ENCODE results near the gene FTO.

FTO gene

GRCh38 chr16:53999841-54000240, 295.9 kb downstream of the FTO start:
- Histone ChIP-seq H3K4me1 (ENCODE audit: insufficient read depth, low read length) (no peaks in the 10 kb centered on the region), H3K27ac (ENCODE audit: low read depth, low read length) (no peak overlapping the region)

GRCh38 chr16:54000361-54000760, 296.4 kb downstream of the FTO start:
- no peaks in the 10 kb centered on the region for H3K36me3 ChIP-seq (ENCODE audit: insufficient read depth, low read length)
- H3K9me3 ChIP-seq (ENCODE audit: low read length), result no peaks in the 10 kb centered on the region
- H3K27me3 ChIP-seq (ENCODE audit: control insufficient read depth in 1 of 2, insufficient read depth in 2 of 2, low read length in 2 of 2), result no peaks in the 10 kb centered on the region
- H3K27ac ChIP-seq (ENCODE audit: low read depth, low read length), result no peak overlapping the region
- H3K4me3 ChIP-seq (ENCODE audit: low read depth in 1 of 2, low read length in 2 of 2), result no peak overlapping the region
- no peaks in the 10 kb centered on the region for H3K4me1 ChIP-seq (ENCODE audit: insufficient read depth, low read length)
- H3K9ac ChIP-seq (ENCODE audit: low read length), result no peak overlapping the region

More at GRCh38 chr16:53999841-54000240, 295.9 kb downstream of the FTO start:
- Histone ChIP-seq H3K9ac (ENCODE audit: low read length) (no peak overlapping the region), H3K36me3 (ENCODE audit: insufficient read depth, low read length) (no peaks in the 10 kb centered on the region), H3K4me3 (ENCODE audit: low read depth in 1 of 2, low read length in 2 of 2) (no peak overlapping the region), H3K9me3 (ENCODE audit: low read length) (no peaks in the 10 kb centered on the region), H3K27me3 (ENCODE audit: control insufficient read depth in 1 of 2, insufficient read depth in 2 of 2, low read length in 2 of 2) (no peaks in the 10 kb centered on the region)

GRCh38 chr16:54006693-54007092, 302.7 kb downstream of the FTO start:
- H3K4me3 ChIP-seq (ENCODE audit: low read depth in 1 of 2, low read length in 2 of 2), result no peak overlapping the region
- H3K27ac ChIP-seq (ENCODE audit: low read depth, low read length), result no peak overlapping the region
- H3K4me1 ChIP-seq (ENCODE audit: insufficient read depth, low read length), result no peaks in the 10 kb centered on the region

GRCh38 chr16:54007504-54007903, 303.5 kb downstream of the FTO start:
- no peaks in the 10 kb centered on the region for H3K9me3 ChIP-seq (ENCODE audit: low read length)
- H3K9ac ChIP-seq (ENCODE audit: low read length), result no peak overlapping the region
- H3K27me3 ChIP-seq (ENCODE audit: control insufficient read depth in 1 of 2, insufficient read depth in 2 of 2, low read length in 2 of 2), result no peaks in the 10 kb centered on the region
- no peak overlapping the region for H3K27ac ChIP-seq (ENCODE audit: low read depth, low read length)
- H3K4me3 ChIP-seq (ENCODE audit: low read depth in 1 of 2, low read length in 2 of 2), result no peak overlapping the region
- H3K36me3 ChIP-seq (ENCODE audit: insufficient read depth, low read length), result no peaks in the 10 kb centered on the region
- no peaks in the 10 kb centered on the region for H3K4me1 ChIP-seq (ENCODE audit: insufficient read depth, low read length)

More at GRCh38 chr16:54006693-54007092, 302.7 kb downstream of the FTO start:
- Histone ChIP-seq H3K27me3 (ENCODE audit: control insufficient read depth in 1 of 2, insufficient read depth in 2 of 2, low read length in 2 of 2) (no peaks in the 10 kb centered on the region), H3K36me3 (ENCODE audit: insufficient read depth, low read length) (no peaks in the 10 kb centered on the region), H3K9me3 (ENCODE audit: low read length) (no peaks in the 10 kb centered on the region), H3K9ac (ENCODE audit: low read length) (no peak overlapping the region)

- Histone ChIP-seq H3K4me1 (ENCODE audit: insufficient read depth, low read length) (no peaks in the 10 kb centered on the region), H3K9me3 (ENCODE audit: low read length) (no peaks in the 10 kb centered on the region), H3K27me3 (ENCODE audit: control insufficient read depth in 1 of 2, insufficient read depth in 2 of 2, low read length in 2 of 2) (no peaks in the 10 kb centered on the region), H3K27ac (ENCODE audit: low read depth, low read length) (no peak overlapping the region), H3K36me3 (ENCODE audit: insufficient read depth, low read length) (no peaks in the 10 kb centered on the region), H3K9ac (ENCODE audit: low read length) (no peak overlapping the region), H3K4me3 (ENCODE audit: low read depth in 1 of 2, low read length in 2 of 2) (no peak overlapping the region)
These were observed 305.7 kb downstream of the FTO start for GRCh38 chr16:54009464-54010176.

GRCh38 chr16:54015147-54015546, 311.2 kb downstream of the FTO start:
- H3K9ac ChIP-seq (ENCODE audit: low read length), result no peak overlapping the region
- H3K4me3 ChIP-seq (ENCODE audit: low read depth in 1 of 2, low read length in 2 of 2), result no peak overlapping the region
- no peak overlapping the region for H3K27ac ChIP-seq (ENCODE audit: low read depth, low read length)
- H3K9me3 ChIP-seq (ENCODE audit: low read length), result no peaks in the 10 kb centered on the region
- H3K4me1 ChIP-seq (ENCODE audit: insufficient read depth, low read length), result no peaks in the 10 kb centered on the region
- no peaks in the 10 kb centered on the region for H3K36me3 ChIP-seq (ENCODE audit: insufficient read depth, low read length)
- no peaks in the 10 kb centered on the region for H3K27me3 ChIP-seq (ENCODE audit: control insufficient read depth in 1 of 2, insufficient read depth in 2 of 2, low read length in 2 of 2)

GRCh38 chr16:54022362-54022761, 318.4 kb downstream of the FTO start:
- Histone ChIP-seq H3K27me3 (ENCODE audit: control insufficient read depth in 1 of 2, insufficient read depth in 2 of 2, low read length in 2 of 2) (no peaks in the 10 kb centered on the region), H3K9me3 (ENCODE audit: low read length) (no peaks in the 10 kb centered on the region), H3K4me1 (ENCODE audit: insufficient read depth, low read length) (no peaks in the 10 kb centered on the region), H3K27ac (ENCODE audit: low read depth, low read length) (no peak overlapping the region), H3K36me3 (ENCODE audit: insufficient read depth, low read length) (no peaks in the 10 kb centered on the region), H3K4me3 (ENCODE audit: low read depth in 1 of 2, low read length in 2 of 2) (no peak overlapping the region), H3K9ac (ENCODE audit: low read length) (no peak overlapping the region)

- H3K9ac ChIP-seq (ENCODE audit: low read length), result no peak overlapping the region
- H3K9me3 ChIP-seq (ENCODE audit: low read length), result no peaks in the 10 kb centered on the region
- no peaks in the 10 kb centered on the region for H3K36me3 ChIP-seq (ENCODE audit: insufficient read depth, low read length)
- H3K27me3 ChIP-seq (ENCODE audit: control insufficient read depth in 1 of 2, insufficient read depth in 2 of 2, low read length in 2 of 2), result no peaks in the 10 kb centered on the region
- no peak overlapping the region for H3K4me3 ChIP-seq (ENCODE audit: low read depth in 1 of 2, low read length in 2 of 2)
- H3K4me1 ChIP-seq (ENCODE audit: insufficient read depth, low read length), result no peaks in the 10 kb centered on the region
- H3K27ac ChIP-seq (ENCODE audit: low read depth, low read length), result no peak overlapping the region
These were observed 322.5 kb downstream of the FTO start for GRCh38 chr16:54026456-54026855.

GRCh38 chr16:54027062-54027461, 323.1 kb downstream of the FTO start:
- H3K36me3 ChIP-seq (ENCODE audit: insufficient read depth, low read length), result no peaks in the 10 kb centered on the region
- H3K4me3 ChIP-seq (ENCODE audit: low read depth in 1 of 2, low read length in 2 of 2), result no peak overlapping the region
- no peaks in the 10 kb centered on the region for H3K9me3 ChIP-seq (ENCODE audit: low read length)
- no peak overlapping the region for H3K27ac ChIP-seq (ENCODE audit: low read depth, low read length)
- H3K4me1 ChIP-seq (ENCODE audit: insufficient read depth, low read length), result no peaks in the 10 kb centered on the region
- H3K27me3 ChIP-seq (ENCODE audit: control insufficient read depth in 1 of 2, insufficient read depth in 2 of 2, low read length in 2 of 2), result no peaks in the 10 kb centered on the region
- no peak overlapping the region for H3K9ac ChIP-seq (ENCODE audit: low read length)

- Histone ChIP-seq H3K27ac (ENCODE audit: low read depth, low read length) (no peak overlapping the region), H3K4me3 (ENCODE audit: low read depth in 1 of 2, low read length in 2 of 2) (no peak overlapping the region), H3K36me3 (ENCODE audit: insufficient read depth, low read length) (no peaks in the 10 kb centered on the region), H3K9ac (ENCODE audit: low read length) (no peak overlapping the region), H3K4me1 (ENCODE audit: insufficient read depth, low read length) (no peaks in the 10 kb centered on the region), H3K9me3 (ENCODE audit: low read length) (no peaks in the 10 kb centered on the region), H3K27me3 (ENCODE audit: control insufficient read depth in 1 of 2, insufficient read depth in 2 of 2, low read length in 2 of 2) (no peaks in the 10 kb centered on the region)
These were observed 323.6 kb downstream of the FTO start for GRCh38 chr16:54027558-54027957.

- no peak overlapping the region for H3K9ac ChIP-seq (ENCODE audit: low read length)
- H3K4me1 ChIP-seq (ENCODE audit: insufficient read depth, low read length), result no peaks in the 10 kb centered on the region
These were observed 324.0 kb downstream of the FTO start for GRCh38 chr16:54027995-54028394.

GRCh38 chr16:54030451-54030850, 326.5 kb downstream of the FTO start:
- H3K4me3 ChIP-seq (ENCODE audit: low read depth in 1 of 2, low read length in 2 of 2), result no peak overlapping the region
- no peaks in the 10 kb centered on the region for H3K9me3 ChIP-seq (ENCODE audit: low read length)
- H3K27me3 ChIP-seq (ENCODE audit: control insufficient read depth in 1 of 2, insufficient read depth in 2 of 2, low read length in 2 of 2), result no peaks in the 10 kb centered on the region
- H3K4me1 ChIP-seq (ENCODE audit: insufficient read depth, low read length), result no peaks in the 10 kb centered on the region
- no peak overlapping the region for H3K9ac ChIP-seq (ENCODE audit: low read length)
- H3K27ac ChIP-seq (ENCODE audit: low read depth, low read length), result no peak overlapping the region
- H3K36me3 ChIP-seq (ENCODE audit: insufficient read depth, low read length), result no peaks in the 10 kb centered on the region

More at GRCh38 chr16:54027995-54028394, 324.0 kb downstream of the FTO start:
- Histone ChIP-seq H3K27me3 (ENCODE audit: control insufficient read depth in 1 of 2, insufficient read depth in 2 of 2, low read length in 2 of 2) (no peaks in the 10 kb centered on the region), H3K36me3 (ENCODE audit: insufficient read depth, low read length) (no peaks in the 10 kb centered on the region), H3K27ac (ENCODE audit: low read depth, low read length) (no peak overlapping the region), H3K9me3 (ENCODE audit: low read length) (no peaks in the 10 kb centered on the region), H3K4me3 (ENCODE audit: low read depth in 1 of 2, low read length in 2 of 2) (no peak overlapping the region)
